Measurements from ENCODE around the gene TTYH2. TPM values are rescaled to one million over a fixed set of nuclear protein-coding genes. Genes with fewer than 3 reads are reported as not detected.

TTYH2 gene
- total RNA-seq, 1 donor from 2014 or later: 0.69 TPM

DNA sequence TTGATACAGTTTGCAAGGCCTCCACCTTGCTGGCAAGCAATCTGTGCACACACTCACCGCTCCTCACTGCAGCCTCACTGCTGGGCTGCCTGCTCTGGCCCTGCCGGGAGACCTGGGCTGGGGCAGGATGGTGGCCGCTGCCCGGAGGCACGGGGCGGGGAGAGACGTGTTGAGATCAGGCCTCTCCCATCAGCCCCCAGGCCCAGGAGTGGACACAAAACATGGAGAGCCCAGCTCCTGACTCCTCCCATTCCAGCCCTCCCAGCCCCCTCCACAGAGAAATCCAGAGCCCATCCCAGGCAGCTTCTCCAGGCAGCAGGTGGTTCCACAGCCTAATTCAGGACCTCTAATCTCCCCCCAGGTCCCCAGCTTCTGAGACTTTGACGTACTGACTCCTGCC is 33.0 kb upstream of the TTYH2 start:
- Mint-ChIP-seq H3K27ac (no peak overlapping the region), H3K36me3 (ENCODE audit: insufficient read depth) (no peaks in the 10 kb centered on the region), H3K9me3 (ENCODE audit: low read depth) (no peaks in the 10 kb centered on the region), H3K4me3 (ENCODE audit: low read depth) (no peak overlapping the region), H3K4me1 (ENCODE audit: low read depth) (peaks cover 16% of the 10 kb centered on the region), H3K27me3 (peaks cover 14% of the 10 kb centered on the region)
- DNase-seq (ENCODE audit: low spot score, unreplicated experiment): no peak
- no peak for TF ChIP-seq CTCF (IDR thresholded peaks at IDR 0.05; ENCODE audit: unreplicated experiment)

- DNase-seq (ENCODE audit: low spot score, unreplicated experiment): no peak
- Mint-ChIP-seq H3K27ac (no peak overlapping the region), H3K36me3 (ENCODE audit: insufficient read depth) (no peaks in the 10 kb centered on the region), H3K4me3 (ENCODE audit: low read depth) (no peak overlapping the region), H3K27me3 (peaks cover 14% of the 10 kb centered on the region), H3K9me3 (ENCODE audit: low read depth) (no peaks in the 10 kb centered on the region), H3K4me1 (ENCODE audit: low read depth) (peaks cover 10% of the 10 kb centered on the region)
- TF ChIP-seq CTCF (IDR thresholded peaks at IDR 0.05; ENCODE audit: unreplicated experiment): no peak
Measured at GRCh38 chr17:74181341-74181740, 32.0 kb upstream of the TTYH2 start.

DNA sequence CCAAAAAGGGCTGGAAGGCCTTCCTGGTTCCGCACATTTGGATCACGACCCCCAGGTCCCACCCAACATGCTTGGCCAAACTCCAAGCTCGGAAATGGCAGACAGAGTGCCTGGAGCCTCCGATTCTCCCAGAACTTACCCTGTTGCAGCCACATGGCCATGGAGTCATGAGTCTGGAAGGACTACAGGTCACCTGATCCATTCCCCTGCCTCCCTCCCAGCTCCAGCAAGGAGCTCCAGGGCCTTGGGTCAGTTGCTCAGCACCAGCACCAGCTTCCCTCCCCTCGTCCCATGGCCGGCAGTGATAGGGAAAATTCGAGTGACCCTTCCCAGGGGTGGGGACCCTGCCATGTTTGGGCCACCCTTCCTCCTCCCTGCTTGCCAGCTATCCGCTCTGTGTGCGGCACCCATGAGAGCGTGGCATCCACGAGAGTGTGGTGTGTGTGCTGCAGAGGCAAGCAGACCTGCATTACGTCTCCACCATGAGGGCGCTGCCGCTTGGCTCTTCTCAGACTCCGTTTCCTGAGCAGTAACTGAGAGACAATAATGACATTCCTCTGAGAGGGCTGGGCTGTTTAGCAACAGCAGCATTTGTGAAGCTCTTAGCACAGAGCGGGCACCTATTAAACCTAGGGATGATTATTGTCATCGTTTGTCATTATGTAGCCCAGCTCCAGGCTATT is 31.2 kb upstream of the TTYH2 start:
- DNase-seq (ENCODE audit: low spot score, unreplicated experiment): no peak
- no peak overlapping the region for H3K27ac Mint-ChIP-seq
- no peak for TF ChIP-seq CTCF (IDR thresholded peaks at IDR 0.05; ENCODE audit: unreplicated experiment)
- no peaks in the 10 kb centered on the region for H3K9me3 Mint-ChIP-seq (ENCODE audit: low read depth)
- H3K4me3 Mint-ChIP-seq (ENCODE audit: low read depth): no peak overlapping the region
- H3K36me3 Mint-ChIP-seq (ENCODE audit: insufficient read depth): no peaks in the 10 kb centered on the region
- peaks cover 6% of the 10 kb centered on the region for H3K4me1 Mint-ChIP-seq (ENCODE audit: low read depth)
- peaks cover 11% of the 10 kb centered on the region for H3K27me3 Mint-ChIP-seq

GRCh38 chr17:74183411-74183810 is 30.0 kb upstream of the TTYH2 start:
- H3K9me3 Mint-ChIP-seq (ENCODE audit: low read depth): no peaks in the 10 kb centered on the region
- H3K4me1 Mint-ChIP-seq (ENCODE audit: low read depth): peaks cover 15% of the 10 kb centered on the region
- TF ChIP-seq CTCF (IDR thresholded peaks at IDR 0.05; ENCODE audit: unreplicated experiment): no peak
- peaks cover 11% of the 10 kb centered on the region for H3K27me3 Mint-ChIP-seq
- H3K4me3 Mint-ChIP-seq (ENCODE audit: low read depth): no peak overlapping the region
- no peaks in the 10 kb centered on the region for H3K36me3 Mint-ChIP-seq (ENCODE audit: insufficient read depth)
- DNase-seq (ENCODE audit: low spot score, unreplicated experiment): no peak
- H3K27ac Mint-ChIP-seq: no peak overlapping the region

- no peak for DNase-seq (ENCODE audit: low spot score, unreplicated experiment)
- Mint-ChIP-seq H3K36me3 (ENCODE audit: insufficient read depth) (no peaks in the 10 kb centered on the region), H3K4me3 (ENCODE audit: low read depth) (no peak overlapping the region), H3K27ac (no peak overlapping the region), H3K27me3 (peaks cover 3% of the 10 kb centered on the region), H3K9me3 (ENCODE audit: low read depth) (no peaks in the 10 kb centered on the region), H3K4me1 (ENCODE audit: low read depth) (peaks cover 13% of the 10 kb centered on the region)
- TF ChIP-seq CTCF (IDR thresholded peaks at IDR 0.05; ENCODE audit: unreplicated experiment): no peak
Measured at GRCh38 chr17:74185571-74186185, 27.7 kb upstream of the TTYH2 start.
